PFSK-1 (cell line): ENCODE results near the gene CDC42EP3.

Experiments
- FOXP2 ChIP-seq: optimal IDR thresholded peaks from 2 replicates; pipeline ENCODE3; 2011; ENCODE audit warnings: borderline replicate concordance, control low read depth, inconsistent platforms; ENCODE audit not compliant: insufficient read depth; ENCODE audit errors: extremely low read length, extremely low read depth
- POLR2AphosphoS5 ChIP-seq: IDR thresholded peaks from 2 replicates; pipeline ENCODE4 v1.6.1; 2012; ENCODE audit warnings: low read depth, mild to moderate bottlenecking, control low read depth, low read length, moderate library complexity
- SIN3A ChIP-seq: IDR thresholded peaks from 2 replicates; pipeline ENCODE4 v1.6.1; 2012; ENCODE audit warnings: mild to moderate bottlenecking, low read length, moderate library complexity, borderline replicate concordance; ENCODE audit not compliant: insufficient read depth
- TAF1 ChIP-seq: IDR thresholded peaks from 2 replicates; pipeline ENCODE4 v1.6.1; 2012; ENCODE audit warnings: low read length, control low read depth, borderline replicate concordance; ENCODE audit not compliant: insufficient read depth
- TF ChIP-seq, protein P1 (sequence below), 2 experiments: IDR thresholded peaks; 2 replicates each; pipeline versions ENCODE4 v1.6.1 to v1.8.0; 2011 to 2012; ENCODE audit warnings: low read depth in 2 of 2, low read length in 2 of 2, control low read depth in 1 of 2, inconsistent platforms in 1 of 2, mild to moderate bottlenecking in 1 of 2, moderate library complexity in 1 of 2; ENCODE audit not compliant: insufficient read depth in 1 of 2

CDC42EP3 gene

DNA sequence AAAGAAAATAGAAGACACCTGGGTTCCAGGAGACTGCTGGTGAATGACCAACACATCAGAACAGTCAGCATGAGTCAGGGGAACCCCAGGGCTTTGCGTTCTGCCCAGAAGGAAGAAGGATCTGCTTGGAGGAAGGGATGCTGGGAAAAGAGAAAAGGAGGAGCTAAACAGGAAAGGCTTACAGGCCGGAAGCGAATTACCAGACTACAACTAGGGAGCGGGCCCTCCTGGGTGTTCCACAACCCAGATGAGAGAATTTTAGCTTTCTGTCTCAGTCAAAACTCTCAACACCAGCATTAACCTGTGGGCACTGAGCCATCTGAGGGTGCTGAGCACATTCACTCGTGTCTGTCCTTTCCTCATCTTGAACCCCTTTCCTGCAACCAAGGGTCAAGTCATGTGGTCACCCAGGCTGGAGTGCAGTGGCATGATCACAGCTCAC lies 19.2 kb downstream of the CDC42EP3 start:
- TF ChIP-seq TAF1, result no peak

DNA sequence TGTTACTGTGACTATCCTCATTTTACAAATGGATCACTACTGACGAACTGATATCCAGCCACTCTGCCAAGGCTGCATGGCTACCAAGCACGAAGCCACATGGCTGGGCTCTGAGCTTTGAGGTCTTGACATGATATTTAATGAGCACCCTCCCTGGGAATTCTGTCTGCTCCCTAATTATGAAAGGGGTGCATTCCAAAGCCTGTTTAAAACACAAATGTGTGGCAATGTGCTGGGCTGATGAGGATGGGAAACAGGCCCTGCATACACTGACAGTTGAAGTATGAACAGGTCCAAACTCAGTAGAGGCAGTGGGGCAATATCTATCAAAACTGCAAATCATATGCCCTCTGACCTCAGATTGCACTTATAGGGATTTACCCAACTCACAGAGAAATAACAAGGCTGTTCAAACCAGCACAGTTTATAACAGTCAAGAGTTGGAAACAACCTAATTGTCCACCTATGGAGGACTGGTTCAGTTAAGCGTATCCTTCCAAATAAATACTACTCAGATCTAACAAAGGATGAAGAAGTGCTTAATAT lies 20.8 kb downstream of the CDC42EP3 start:
- no peak for TF ChIP-seq TAF1
- no peak for TF ChIP-seq POLR2AphosphoS5

DNA sequence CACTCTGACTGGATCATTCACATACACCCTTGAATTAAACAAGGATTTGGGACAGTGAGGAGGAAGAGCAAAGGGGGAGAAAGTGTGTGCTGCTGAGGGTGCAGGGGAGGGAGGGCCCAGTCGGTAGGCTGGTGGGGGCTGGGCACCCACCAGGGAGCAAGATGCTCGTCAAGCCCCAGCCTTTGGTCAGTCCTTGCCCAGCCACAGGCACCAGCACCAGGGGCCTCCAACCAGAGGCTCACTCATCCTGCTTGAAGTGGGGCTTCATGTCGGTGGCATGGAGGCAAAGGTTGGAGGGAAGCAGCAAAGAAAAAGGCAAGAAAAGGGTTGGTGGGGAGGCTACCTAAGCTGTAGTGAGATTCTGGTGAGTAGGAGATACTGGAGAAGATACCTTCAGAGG lies 21.9 kb downstream of the CDC42EP3 start:
- TF ChIP-seq, protein P1, sequence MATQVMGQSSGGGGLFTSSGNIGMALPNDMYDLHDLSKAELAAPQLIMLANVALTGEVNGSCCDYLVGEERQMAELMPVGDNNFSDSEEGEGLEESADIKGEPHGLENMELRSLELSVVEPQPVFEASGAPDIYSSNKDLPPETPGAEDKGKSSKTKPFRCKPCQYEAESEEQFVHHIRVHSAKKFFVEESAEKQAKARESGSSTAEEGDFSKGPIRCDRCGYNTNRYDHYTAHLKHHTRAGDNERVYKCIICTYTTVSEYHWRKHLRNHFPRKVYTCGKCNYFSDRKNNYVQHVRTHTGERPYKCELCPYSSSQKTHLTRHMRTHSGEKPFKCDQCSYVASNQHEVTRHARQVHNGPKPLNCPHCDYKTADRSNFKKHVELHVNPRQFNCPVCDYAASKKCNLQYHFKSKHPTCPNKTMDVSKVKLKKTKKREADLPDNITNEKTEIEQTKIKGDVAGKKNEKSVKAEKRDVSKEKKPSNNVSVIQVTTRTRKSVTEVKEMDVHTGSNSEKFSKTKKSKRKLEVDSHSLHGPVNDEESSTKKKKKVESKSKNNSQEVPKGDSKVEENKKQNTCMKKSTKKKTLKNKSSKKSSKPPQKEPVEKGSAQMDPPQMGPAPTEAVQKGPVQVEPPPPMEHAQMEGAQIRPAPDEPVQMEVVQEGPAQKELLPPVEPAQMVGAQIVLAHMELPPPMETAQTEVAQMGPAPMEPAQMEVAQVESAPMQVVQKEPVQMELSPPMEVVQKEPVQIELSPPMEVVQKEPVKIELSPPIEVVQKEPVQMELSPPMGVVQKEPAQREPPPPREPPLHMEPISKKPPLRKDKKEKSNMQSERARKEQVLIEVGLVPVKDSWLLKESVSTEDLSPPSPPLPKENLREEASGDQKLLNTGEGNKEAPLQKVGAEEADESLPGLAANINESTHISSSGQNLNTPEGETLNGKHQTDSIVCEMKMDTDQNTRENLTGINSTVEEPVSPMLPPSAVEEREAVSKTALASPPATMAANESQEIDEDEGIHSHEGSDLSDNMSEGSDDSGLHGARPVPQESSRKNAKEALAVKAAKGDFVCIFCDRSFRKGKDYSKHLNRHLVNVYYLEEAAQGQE (IDR thresholded peaks at IDR 0.05; ENCODE audit: insufficient read depth in 1 of 2, low read depth in 2 of 2, low read length in 2 of 2), result no peak
- TF ChIP-seq FOXP2 (no peak), POLR2AphosphoS5 (no peak), TAF1 (no peak), SIN3A (no peak)

DNA sequence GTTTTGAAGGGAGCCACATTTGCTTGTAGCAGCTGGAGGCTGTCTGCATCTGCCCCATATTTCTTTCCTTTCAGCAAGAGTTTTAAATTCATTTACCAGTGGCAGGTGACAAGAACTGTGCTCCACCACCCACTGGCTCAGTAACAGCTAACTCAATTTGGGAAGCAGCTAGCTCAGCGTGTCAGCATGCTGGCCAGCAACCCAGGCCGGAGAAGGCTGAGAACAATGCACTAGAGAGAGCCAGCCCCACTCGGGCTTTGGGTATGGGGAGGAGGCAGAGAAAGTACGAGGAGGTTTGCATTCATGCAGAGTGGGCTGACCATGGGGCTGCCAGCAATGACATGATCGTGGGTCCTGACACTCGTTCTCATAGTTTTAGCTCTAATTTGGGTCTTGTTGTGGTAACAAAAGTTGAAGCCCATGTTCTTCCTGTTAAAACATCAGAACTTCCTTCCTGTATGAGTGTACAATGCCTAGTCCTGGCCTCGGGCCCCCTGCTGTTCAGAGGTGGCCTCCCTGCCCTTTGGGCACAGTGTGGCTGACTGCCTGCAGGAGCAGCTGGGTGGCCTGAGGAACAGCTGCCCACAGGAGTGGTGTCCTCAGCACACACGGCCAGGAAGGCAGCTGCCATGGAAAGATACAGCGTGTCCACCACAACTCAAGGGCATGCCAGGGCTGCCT lies 23.0 kb downstream of the CDC42EP3 start:
- TF ChIP-seq, protein P1 (IDR thresholded peaks at IDR 0.05; ENCODE audit: insufficient read depth in 1 of 2, low read depth in 2 of 2, low read length in 2 of 2), result peak; percentile 64 to 77
- TF ChIP-seq SIN3A (no peak), POLR2AphosphoS5 (no peak), FOXP2 (peak; percentile 58), TAF1 (no peak)

DNA sequence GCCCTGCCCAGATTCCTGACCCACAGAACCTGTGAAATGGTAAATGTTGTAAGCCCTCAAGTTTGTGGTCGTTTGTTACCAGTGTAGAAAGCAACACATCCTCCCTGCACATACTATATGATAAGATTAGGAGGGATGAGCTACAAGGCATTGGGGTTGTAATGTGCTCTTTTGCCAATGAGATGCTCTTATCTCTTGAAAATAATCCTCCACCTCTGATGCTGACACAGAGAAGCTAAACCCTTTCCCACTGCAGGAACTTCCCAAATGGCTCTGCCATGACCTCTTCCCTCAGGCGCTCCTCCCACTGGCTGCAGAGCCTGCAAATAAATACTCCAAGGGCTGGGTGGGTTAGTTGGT lies 23.5 kb downstream of the CDC42EP3 start:
- TF ChIP-seq SIN3A (no peak), TAF1 (no peak), FOXP2 (no peak), POLR2AphosphoS5 (no peak)
- TF ChIP-seq, protein P1 (IDR thresholded peaks at IDR 0.05; ENCODE audit: insufficient read depth in 1 of 2, low read depth in 2 of 2, low read length in 2 of 2), result no peak

DNA sequence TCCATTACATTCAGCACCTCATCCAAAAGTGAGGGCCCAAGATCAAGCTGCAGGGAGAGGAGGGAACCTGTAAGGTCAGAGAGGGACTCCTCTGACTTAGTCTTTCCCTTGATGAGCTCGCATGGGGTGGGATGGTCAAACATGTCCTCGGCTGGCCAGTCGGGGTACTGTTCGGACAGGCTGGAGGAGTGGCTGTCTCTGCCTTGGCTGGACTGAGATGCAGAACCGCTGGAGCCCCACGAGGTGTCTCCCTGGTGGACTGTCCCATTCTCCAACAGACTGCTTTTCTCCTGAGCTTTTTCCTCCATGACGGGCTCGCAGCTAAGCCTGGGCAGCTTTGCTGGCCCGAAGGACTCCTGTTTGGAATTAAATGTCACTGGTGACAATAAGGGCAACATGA lies 25.6 kb downstream of the CDC42EP3 start:
- TF ChIP-seq TAF1, result no peak
- TF ChIP-seq SIN3A, result no peak
- TF ChIP-seq POLR2AphosphoS5, result no peak
- no peak for TF ChIP-seq FOXP2
- TF ChIP-seq, protein P1 (IDR thresholded peaks at IDR 0.05; ENCODE audit: insufficient read depth in 1 of 2, low read depth in 2 of 2, low read length in 2 of 2), result no peak
